ENCODE data around the gene PAEP. TPM values are rescaled to one million over a fixed set of nuclear protein-coding genes. Genes with fewer than 3 reads are reported as not detected.

The PAEP gene
- total RNA-seq, 2 donors from 2014 or later = 3.0 TPM; not detected in 1

- intact Hi-C loops (cut with DNase I) = no loop called here
- WGBS = 89% methylated on average over 8 of the region's 8 CpGs
- H3K4me3 ChIP-seq = no peak overlapping the region
- peaks cover 7% of the 10 kb centered on the region for H3K27me3 ChIP-seq (replicated peaks; ENCODE audit: insufficient read depth)
- H3K4me1 ChIP-seq (replicated peaks) = no peaks in the 10 kb centered on the region
- TF ChIP-seq POLR2AphosphoS5 (IDR thresholded peaks at IDR 0.05) = no peak
- no peak for DNase-seq (ENCODE audit: low spot score)
- H3K27ac ChIP-seq = no peak overlapping the region
- no peaks in the 10 kb centered on the region for H3K36me3 ChIP-seq
- H3K9me3 ChIP-seq = no peaks in the 10 kb centered on the region
Measured at GRCh38 chr9:135612437-135612836, 50.9 kb downstream of the PAEP start.

GRCh38 chr9:135612981-135613910 lies 51.7 kb downstream of the PAEP start:
- intact Hi-C loops (cut with DNase I) = no loop called here
- Histone ChIP-seq H3K27me3 (replicated peaks; ENCODE audit: insufficient read depth) (peaks cover 7% of the 10 kb centered on the region), H3K36me3 (no peaks in the 10 kb centered on the region), H3K27ac (no peak overlapping the region), H3K9me3 (no peaks in the 10 kb centered on the region), H3K4me1 (replicated peaks) (no peaks in the 10 kb centered on the region), H3K4me3 (no peak overlapping the region)
- DNase-seq (ENCODE audit: low spot score) = no peak
- 71% methylated on average over 24 of the region's 24 CpGs for WGBS
- no peak for TF ChIP-seq CTCF (IDR thresholded peaks at IDR 0.05)
- TF ChIP-seq POLR2AphosphoS5 (IDR thresholded peaks at IDR 0.05) = no peak
- no peak for TF ChIP-seq POLR2A (IDR thresholded peaks at IDR 0.05)

GRCh38 chr9:135613946-135614805 lies 52.6 kb downstream of the PAEP start:
- H3K4me3 ChIP-seq = no peak overlapping the region
- no peak for DNase-seq (ENCODE audit: low spot score)
- H3K27me3 ChIP-seq (replicated peaks; ENCODE audit: insufficient read depth) = peaks cover 7% of the 10 kb centered on the region
- WGBS = 65% methylated on average over 27 of the region's 34 CpGs
- H3K27ac ChIP-seq = no peak overlapping the region
- no peaks in the 10 kb centered on the region for H3K4me1 ChIP-seq (replicated peaks)
- no peaks in the 10 kb centered on the region for H3K9me3 ChIP-seq
- intact Hi-C loops (cut with DNase I) = no loop called here
- TF ChIP-seq CTCF (IDR thresholded peaks at IDR 0.05) (no peak), POLR2A (IDR thresholded peaks at IDR 0.05) (no peak), POLR2AphosphoS5 (IDR thresholded peaks at IDR 0.05) (no peak)
- no peaks in the 10 kb centered on the region for H3K36me3 ChIP-seq

GRCh38 chr9:135614821-135615665 lies 53.5 kb downstream of the PAEP start:
- H3K27me3 ChIP-seq (replicated peaks; ENCODE audit: insufficient read depth) = peaks cover 7% of the 10 kb centered on the region
- no peak for TF ChIP-seq POLR2AphosphoS5 (IDR thresholded peaks at IDR 0.05)
- no peak for TF ChIP-seq POLR2A (IDR thresholded peaks at IDR 0.05)
- TF ChIP-seq CTCF (IDR thresholded peaks at IDR 0.05) = no peak
- no peak overlapping the region for H3K27ac ChIP-seq
- no peaks in the 10 kb centered on the region for H3K36me3 ChIP-seq
- H3K4me3 ChIP-seq = no peak overlapping the region
- no peaks in the 10 kb centered on the region for H3K9me3 ChIP-seq
- no peaks in the 10 kb centered on the region for H3K4me1 ChIP-seq (replicated peaks)
- intact Hi-C loops (cut with DNase I) = no loop called here
- 73% methylated on average over 27 of the region's 29 CpGs for WGBS
- no peak for DNase-seq (ENCODE audit: low spot score)

Data from prostate gland (tissue), 2 donors.